GM21529 (cell line): ENCODE results near the gene PRSS3.
"Not testable (repeated sequence)": the region's sequence is repeated elsewhere in the genome, so short reads cannot be mapped to it uniquely, and the experiment has no call there.

Experiments
- ATAC-seq: cut with Tn5 transposase; IDR thresholded peaks from one replicate; pipeline ENCODE4 v1.9.1; 2021; ENCODE audit not compliant: unreplicated experiment

The PRSS3 gene

DNA sequence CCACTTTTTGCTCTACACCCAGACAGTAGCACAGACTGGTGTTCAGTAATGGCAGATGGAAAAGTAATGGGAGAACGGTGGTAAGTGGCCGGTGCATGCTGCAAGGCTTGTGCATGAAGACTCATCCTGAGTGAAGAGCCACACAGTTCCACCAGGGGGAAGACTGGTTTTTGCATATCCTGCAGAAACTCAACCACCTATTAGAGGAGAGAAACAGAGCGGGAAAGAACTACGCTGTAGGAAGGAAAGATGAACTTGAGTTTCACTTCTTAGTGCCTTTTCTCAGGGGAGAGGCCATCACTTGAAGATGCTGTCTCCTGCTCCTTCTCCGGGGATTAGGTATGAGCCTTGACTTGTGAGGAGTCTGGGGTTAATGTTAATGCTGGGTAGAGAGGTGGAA is 9.4 kb upstream of the PRSS3 start:
- ATAC-seq = peak; percentile 75

DNA sequence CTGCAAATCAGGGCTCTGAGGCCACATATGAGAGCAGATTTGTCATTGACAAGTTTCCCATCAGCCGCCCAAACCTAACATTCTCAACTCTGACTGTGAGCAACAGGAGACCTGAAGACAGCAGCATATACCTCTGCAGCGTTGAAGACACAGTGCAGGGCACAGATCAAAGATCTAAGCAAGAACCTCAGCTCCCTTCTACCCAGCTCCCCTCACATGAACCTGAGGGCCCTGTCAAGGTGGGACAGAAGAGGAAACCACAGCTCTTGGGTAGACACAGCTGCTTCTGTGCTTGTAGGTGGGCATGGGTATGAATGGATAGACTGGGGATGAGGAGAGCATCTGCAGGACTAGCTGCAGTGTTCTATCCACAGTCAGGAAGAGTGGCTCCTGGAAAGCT is 8.7 kb upstream of the PRSS3 start:
- no peak for ATAC-seq

DNA sequence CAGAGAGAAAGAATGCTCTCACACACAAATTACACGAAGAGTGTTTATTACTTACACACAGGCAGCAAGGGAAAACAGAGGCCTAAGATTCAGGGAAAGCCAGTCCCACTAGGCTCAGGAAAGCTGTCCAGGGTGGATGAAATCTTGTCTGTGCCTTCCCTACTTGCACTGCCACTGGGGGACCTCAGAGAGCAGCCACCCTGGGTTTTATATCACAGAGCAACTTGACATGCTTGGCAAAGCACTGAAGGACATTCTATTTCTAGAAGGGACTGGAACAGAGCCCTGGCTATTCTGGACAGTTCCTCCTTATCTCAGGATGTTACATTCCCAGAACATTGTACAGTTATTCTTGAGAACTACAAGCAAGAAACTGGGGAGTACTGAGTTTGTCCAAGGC is 7.5 kb upstream of the PRSS3 start:
- ATAC-seq = no peak

DNA sequence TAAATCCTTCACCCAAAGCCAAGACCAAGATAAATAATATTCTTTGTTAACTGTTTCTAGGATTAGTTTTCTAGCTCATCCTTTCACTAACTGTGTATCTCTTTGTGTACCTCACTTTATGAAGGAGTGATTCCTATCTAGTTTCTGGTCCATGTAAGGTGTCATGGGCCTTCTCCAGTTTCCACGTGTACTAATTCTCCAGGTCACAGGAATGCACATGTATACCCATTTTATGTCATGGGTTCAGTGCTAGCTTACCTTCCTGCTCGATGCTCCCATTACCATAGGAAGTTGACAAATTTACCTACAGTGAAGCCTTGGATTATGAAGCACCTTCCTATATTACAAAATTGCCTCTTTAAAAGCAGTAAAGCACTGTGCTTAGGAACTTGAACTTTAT is 5.9 kb upstream of the PRSS3 start:
- ATAC-seq = not testable (repeated sequence)

DNA sequence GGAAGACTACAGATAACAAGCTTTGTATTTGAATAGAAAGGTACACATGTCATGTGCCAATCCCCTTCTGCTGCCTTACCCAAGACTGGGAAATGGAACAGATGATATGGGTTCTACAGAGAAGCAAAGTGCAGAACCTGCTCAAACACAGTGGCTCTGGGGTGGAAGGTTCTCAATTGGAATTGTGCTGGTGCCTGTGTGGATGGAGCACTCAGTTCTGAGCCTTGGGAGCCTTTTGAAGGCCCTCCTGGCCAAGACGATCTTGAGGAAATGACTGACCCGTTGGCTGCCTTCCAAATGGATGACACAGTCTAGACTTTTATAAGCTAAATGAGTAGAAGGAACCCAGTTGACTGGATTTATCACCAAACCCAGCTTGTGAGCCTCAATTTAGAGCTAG is 4.2 kb upstream of the PRSS3 start:
- ATAC-seq = no peak

DNA sequence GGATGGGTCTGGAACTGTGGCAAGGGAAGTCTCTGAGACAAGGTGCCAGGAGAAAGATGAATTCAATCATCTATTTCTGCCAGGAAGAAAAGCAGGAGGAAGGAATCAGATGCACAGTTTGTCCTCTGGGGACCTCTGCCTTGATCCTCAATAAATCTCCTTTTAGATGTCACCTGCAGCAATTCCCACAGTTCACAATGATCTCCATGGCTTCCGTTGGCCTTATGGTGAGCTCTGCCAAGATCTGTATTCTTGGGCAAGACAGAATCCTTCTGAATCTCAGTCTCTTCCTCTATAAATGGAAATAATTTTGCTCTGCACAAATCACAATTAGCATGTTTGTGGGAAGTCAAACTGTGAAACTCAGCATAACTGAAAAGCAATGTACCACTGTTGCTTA is 1.9 kb upstream of the PRSS3 start:
- ATAC-seq = not testable (repeated sequence)

DNA sequence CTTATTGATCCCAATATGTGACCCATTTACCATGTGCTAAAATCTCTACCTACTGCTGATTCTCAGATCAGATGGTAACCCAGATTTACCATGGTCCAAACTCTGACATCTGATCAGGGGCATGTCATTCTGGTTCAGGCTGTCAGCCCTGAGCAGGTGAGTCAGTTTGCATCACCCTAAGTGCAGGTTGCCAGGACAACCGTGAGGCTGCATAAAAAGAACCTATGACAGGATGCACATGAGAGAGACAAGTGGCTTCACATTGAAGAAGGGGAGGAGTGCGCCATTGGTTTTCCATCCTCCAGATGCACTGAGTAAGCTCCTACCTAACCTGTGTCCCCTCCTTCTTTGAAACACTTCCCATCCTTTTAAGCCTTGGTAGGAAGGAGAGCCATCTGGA is 801 bp upstream of the PRSS3 start:
- no peak for ATAC-seq

DNA sequence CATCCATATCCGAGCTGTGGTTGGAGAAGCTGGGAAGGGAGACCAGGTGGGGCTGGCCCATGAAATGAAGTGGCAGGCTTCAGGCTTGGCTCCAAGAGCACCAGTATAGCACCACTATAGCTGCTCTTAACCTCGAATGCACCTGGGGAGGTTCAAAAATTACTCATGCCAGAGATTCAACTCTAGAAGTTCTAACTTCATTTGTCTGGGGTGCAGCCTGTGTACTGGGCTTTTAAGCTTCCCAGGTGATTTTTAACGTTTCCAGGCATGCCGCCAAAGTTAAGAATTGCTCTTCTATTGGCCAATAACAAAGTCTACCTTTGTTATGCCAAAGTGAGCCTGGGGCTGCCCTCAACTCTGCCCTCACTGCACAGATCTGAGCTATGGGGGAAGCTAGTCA is 458 bp downstream of the PRSS3 start:
- ATAC-seq = no peak

DNA sequence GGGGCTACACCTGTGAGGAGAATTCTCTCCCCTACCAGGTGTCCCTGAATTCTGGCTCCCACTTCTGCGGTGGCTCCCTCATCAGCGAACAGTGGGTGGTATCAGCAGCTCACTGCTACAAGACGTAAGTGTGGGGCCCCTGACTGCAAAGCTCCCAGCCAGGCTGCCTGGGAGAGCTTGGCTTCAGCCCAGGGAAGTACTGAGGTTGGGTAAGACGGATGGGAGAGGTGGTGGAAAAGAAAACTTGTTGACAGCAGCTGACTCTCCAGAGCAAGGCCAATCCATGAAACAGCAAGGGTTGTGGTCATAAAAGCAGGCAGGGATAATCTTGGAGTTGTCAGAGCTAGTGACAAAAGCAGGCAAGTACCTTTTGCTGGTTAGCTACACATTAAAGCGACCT is 1.3 kb downstream of the PRSS3 start:
- ATAC-seq = not testable (repeated sequence)

DNA sequence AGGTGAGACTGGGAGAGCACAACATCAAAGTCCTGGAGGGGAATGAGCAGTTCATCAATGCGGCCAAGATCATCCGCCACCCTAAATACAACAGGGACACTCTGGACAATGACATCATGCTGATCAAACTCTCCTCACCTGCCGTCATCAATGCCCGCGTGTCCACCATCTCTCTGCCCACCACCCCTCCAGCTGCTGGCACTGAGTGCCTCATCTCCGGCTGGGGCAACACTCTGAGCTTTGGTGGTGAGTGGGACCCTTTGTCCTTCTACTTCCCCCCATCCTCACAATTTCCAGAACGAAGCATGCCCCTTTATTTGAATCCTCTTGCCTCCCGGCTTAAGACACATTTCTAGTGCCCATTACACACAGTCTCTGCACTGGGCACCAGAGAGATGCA is 2.5 kb downstream of the PRSS3 start:
- ATAC-seq = no peak

DNA sequence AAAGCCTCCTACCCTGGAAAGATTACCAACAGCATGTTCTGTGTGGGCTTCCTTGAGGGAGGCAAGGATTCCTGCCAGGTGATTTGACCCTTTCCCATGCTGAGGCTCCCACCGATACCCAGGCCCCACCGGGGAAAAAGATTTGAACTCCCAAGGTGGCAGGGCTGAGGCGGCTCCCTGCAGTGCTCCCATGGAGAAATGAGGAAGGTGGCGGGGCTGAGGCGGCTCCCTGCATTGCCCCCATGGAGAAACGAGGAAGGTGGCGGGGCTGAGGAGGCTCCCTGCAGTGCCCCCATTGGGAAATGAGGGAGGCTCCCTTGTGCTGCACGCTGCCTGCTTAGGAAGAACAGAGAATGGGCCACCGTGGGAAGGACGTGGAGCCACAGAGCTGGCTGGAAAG is 3.2 kb downstream of the PRSS3 start:
- no peak for ATAC-seq

DNA sequence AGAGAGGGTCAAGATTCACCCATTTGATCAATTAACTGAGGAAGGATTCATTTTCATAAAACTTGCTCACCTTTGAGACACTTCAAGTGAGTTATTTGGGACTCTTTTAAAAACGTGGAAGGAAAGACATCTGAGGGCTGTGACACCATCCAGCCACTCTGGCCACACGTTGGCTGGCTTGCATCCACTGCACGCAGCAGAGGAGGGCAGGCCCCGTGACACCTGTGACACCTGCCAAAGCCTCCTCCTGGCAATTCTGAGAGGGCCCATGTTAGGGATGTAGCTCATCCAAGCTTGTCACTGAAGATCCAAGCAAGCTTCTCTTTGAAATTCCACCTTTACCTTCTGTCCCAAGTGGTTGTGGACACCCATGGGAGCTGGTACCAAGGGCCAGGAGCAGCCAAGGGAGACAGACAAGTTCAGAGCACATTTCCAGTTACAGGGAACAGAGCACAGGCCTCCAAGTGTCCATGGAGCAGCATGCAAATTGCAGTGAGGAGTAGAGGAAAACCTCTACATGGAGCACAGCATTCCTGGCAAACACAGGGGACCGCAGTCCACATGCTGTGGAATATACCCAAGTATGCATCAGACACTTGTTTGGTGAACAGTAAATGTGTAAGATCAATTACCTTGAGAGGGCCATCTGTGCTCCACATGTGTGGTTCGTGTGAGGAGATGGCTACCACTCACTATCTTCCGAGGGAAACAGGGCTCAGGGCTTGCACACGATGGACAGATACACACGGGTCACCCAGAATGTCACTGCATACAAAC is 4.8 kb downstream of the PRSS3 start:
- no peak for ATAC-seq

DNA sequence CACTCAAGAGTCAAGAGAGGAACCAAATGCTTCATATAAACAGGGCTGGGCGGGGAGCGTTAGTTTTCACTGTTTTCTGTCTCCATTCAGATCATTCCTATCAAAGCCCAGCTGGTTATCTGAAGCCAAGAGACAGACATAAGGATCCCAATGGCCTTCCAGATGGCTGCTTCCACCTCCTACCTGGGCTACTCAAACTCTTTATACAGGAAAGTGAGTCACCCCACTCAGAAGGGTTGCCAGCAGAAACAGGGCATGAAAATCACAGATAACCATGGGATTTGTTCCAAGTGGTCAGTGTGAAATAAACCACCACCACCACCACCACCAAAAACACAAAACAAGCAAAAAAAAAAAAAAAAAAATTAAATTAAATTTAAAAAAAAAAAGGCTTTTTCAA is 5.5 kb downstream of the PRSS3 start:
- no peak for ATAC-seq

DNA sequence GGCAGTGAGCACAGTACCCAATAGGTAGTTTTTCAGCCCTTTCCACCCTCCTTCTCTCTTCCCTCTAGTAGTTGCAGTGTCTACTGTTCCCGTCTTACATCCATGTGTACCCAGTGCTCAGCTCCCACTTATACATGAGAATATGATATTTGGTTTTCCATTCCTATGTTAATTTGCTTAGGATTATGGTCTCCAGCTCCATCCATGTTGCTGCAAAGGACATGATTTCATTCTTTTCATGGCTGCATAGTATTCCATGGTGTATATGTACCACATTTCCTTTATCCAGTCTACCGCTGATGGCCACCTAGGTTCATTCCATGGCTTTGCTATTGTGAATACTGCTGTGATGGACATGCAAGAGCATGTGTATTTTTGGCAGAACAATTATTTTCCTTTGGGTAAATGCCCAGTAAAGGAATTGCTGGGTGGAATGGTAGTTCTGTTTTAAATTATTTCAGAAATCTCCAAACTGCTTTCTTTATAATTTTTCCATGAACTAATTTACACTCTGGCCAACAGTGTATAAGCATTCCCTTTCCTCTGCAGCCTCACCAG is 6.7 kb downstream of the PRSS3 start:
- ATAC-seq = not testable (repeated sequence)

DNA sequence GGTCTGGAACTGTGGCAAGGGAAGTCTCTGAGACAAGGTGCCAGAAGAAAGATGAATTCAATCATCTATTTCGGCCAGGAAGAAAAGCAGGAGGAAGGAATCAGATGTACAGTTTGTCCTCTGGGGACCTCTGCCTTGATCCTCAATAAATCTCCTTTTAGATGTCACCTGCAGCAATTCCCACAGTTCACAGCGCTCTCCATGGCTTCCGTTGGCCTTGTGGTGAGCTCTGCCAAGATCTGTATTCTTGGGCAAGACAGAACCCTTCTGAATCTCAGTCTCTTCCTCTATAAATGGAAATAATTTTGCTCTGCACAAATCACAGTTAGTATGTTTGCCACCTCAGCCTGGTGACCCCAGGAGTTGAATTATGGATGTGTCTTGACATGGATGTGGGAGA is 8.8 kb downstream of the PRSS3 start:
- ATAC-seq = not testable (repeated sequence)

DNA sequence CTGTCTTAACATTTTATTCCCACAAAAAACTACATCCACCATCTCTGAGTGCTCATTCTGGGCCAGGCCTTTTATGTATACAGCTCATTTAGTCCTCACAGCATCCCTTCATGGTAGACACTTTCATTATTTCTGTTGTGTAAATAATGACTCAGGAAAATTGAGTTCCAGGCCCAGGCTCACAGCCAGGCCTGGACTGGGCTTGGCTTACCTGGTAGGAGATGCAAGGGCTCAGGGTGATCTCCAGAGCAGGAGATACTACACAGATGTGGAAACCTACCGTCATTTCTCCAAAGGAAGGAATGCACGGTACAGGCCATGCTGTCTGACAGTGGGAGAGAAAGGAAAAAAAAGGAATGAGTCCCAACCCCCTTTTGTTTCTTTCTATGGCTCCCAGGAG is 11.8 kb downstream of the PRSS3 start:
- not testable (repeated sequence) for ATAC-seq

DNA sequence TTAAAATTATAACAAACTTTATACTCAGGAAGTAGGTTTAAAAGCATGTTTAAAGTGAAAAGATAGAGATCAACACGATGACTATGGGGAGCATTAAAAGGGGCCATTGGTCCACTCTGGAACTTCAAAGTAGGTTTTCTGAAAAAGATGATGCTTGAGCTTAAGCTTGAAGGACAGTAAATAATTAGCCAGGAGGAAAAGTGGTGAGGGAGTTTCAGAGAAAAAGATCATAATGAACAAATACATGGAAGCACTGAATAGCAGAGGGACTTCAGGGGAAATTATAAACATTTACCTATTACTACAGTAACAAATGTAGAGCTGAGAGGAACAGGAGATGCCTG is 13.6 kb downstream of the PRSS3 start:
- ATAC-seq = not testable (repeated sequence)

DNA sequence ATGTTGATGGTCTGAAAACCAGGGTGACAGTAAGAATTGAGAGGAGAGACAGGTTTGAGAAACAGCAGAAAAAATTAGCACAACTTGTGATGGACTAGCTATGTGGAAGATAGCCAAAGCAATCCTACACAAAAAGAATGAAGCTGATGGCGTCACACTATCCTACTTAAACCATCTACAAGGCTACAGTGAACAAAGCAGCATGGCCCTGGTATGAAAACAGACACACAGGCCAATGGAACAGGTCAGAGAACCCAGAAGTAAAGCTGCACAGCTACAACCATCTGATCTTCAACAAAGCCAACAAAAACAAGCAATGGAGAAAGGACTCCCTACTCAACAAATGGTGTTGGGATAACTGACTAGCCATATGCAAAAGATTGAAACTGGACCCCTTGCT is 14.1 kb downstream of the PRSS3 start:
- ATAC-seq = no peak

DNA sequence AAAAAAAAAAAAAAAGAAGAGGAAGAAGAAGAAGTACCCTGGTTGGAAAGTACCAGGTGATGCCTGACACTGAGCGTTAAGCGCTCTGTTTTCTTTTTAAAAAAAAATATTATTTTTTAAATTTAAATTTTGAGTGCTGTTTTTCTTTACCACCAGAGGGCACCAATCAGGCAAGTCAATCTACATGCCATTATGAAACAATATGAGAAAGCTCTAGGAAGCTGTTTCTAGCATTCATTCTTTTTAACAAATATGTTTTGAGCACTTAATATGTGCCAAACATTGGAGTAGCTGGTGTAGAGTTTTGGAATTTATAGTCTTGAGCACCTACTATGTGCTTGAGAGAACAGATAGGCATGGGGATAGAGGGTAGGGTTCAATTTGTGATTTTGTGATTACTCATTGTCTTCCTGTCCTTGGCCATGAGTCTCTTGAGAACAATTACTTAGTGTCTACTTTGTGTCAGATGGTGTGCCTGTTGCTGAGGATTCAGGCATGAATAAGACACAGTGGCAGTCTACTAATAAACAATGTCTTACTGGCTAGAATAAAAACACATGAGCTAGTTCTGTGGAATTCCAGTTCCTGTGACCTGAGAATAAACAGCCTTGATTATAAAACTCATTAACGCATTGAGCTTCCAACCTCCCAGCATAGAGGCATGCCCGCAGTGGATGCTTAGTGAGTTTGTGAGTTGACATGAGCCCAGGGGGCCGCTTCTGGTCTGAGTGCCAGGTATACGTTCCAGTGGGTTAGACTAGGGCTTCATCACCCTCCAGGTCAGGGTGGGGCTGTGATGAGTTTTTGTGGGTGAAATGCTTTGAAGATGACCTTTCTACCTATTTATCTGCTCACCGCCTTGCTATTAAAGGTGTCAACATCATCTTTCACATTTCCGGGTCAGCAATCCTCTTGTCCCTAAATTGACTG is 18.6 kb downstream of the PRSS3 start:
- ATAC-seq = no peak

DNA sequence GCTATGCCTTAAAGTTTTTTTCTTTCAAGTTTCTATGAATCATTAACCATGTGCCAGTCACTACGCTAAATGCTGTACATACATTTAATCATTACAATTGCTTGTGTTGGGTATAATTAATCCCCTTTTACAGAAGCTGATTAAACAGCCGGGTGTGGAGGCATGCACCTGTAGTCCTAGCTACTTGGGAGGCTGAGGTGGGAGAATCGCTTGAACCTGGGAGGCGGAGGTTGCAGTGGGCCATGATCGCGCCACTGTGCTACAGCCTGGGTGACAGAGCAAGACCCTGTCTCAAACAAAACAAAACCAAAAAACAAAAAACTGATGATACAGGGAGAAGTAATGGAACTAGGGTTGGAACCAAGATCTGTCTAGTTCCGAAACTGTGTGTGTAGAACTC is 20.4 kb downstream of the PRSS3 start:
- ATAC-seq = no peak

DNA sequence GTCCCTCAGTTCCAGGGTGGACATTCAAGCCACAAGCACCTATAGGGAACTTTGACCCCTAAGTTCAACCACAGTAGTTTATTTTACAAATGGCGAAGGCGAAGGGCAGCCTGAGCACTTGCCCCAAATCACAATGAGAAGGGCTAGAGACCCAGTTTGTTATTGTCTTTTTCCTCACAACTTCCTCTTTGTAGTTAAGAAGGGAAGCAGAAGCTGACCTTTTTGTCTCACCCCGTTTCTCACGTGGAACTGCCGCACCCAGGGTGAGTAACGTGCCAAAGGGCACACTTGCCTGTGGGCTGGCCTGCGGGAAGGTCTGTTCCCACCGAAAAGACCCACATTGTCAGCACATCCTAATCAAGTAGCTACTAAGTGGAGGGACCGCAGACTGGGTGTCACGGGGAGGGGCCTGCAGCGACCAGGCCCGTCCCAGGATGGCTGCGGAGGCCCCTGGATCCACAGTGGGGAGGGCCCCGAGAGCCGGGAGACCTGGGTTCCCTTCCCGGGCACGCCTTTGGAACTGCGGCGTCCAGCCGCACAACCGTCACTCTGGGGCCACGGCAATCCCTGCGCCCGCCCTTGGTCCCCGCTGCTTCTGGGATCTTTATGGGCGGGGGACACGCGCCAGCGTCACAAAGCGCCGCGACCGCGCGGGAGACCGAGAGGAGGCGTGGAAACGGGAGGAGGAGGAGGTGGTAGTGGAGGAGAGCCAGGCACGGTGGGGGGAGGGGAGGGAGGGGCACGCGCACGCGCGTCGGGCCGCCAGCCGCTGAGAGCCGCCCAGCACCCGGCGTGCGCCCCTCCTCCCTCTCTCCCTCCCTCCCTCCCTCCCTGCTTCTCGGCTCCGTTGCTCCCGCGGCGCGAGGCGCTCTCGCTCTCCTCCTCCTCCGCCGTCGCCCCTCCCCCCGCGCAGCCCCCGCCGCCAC is 21.2 kb downstream of the PRSS3 start, which contains the start of gene UBE2R2:
TSS of gene UBE2R2 (plus strand) at position 834 of the 926 bp plus-strand sequence. CDS start 598 bp downstream, outside the sequence.
- ATAC-seq = peak; percentile 68
